Activated CD4-positive, alpha-beta T cell treated with anti-CD3 and anti-CD28 coated beads, Interleukin-2, amount 10 ng/mL, durations not matched to agents 7 days and 5 days (primary cell): ENCODE results near the gene AK8. TPM values are rescaled to one million over a fixed set of nuclear protein-coding genes. Genes with fewer than 3 reads are reported as not detected.

ENCODE experiments used
- CTCF ChIA-PET: fragments of 350-600 bp; sonication (Branson Sonifier 250); formaldehyde crosslinking; loops from one replicate; lab custom pipeline; 2021; ENCODE audit warnings: antibody characterized with exemption; lab: Charles Lee
- POLR2A ChIA-PET: fragments of 350-600 bp; sonication (Branson Sonifier 250); formaldehyde crosslinking; loops from one replicate; lab custom pipeline; 2021; ENCODE audit warnings: antibody characterized with exemption; lab: Charles Lee
- DNase-seq: peaks from one replicate; pipeline ENCODE4 v3.0.0-alpha.2; 2020
- H3K27ac Mint-ChIP-seq: one replicate; pipeline ENCODE4 v1.8.0; 2021; ENCODE audit warnings: mild to moderate bottlenecking, moderate library complexity, mixed read lengths
- H3K27me3 Mint-ChIP-seq: one replicate; pipeline ENCODE4 v1.8.0; 2021; ENCODE audit warnings: mixed read lengths
- H3K36me3 Mint-ChIP-seq: one replicate; pipeline ENCODE4 v1.8.0; 2021; ENCODE audit warnings: low read depth, mixed read lengths
- H3K4me1 Mint-ChIP-seq: one replicate; pipeline ENCODE4 v1.8.0; 2021; ENCODE audit warnings: mixed read lengths
- H3K4me3 Mint-ChIP-seq: one replicate; pipeline ENCODE4 v1.8.0; 2021; ENCODE audit warnings: mild to moderate bottlenecking, moderate library complexity, mixed read lengths
- H3K9me3 Mint-ChIP-seq: one replicate; pipeline ENCODE4 v1.8.0; 2021; ENCODE audit warnings: mixed read lengths
- total RNA-seq, 2 experiments: library from RNA; stranded (reverse); gene quantifications; one replicate each; pipeline ENCODE4 v1.2.3, GENCODE V29; 2021

Gene AK8
- total RNA-seq, 2 experiments from 2014 or later: not detected

DNA sequence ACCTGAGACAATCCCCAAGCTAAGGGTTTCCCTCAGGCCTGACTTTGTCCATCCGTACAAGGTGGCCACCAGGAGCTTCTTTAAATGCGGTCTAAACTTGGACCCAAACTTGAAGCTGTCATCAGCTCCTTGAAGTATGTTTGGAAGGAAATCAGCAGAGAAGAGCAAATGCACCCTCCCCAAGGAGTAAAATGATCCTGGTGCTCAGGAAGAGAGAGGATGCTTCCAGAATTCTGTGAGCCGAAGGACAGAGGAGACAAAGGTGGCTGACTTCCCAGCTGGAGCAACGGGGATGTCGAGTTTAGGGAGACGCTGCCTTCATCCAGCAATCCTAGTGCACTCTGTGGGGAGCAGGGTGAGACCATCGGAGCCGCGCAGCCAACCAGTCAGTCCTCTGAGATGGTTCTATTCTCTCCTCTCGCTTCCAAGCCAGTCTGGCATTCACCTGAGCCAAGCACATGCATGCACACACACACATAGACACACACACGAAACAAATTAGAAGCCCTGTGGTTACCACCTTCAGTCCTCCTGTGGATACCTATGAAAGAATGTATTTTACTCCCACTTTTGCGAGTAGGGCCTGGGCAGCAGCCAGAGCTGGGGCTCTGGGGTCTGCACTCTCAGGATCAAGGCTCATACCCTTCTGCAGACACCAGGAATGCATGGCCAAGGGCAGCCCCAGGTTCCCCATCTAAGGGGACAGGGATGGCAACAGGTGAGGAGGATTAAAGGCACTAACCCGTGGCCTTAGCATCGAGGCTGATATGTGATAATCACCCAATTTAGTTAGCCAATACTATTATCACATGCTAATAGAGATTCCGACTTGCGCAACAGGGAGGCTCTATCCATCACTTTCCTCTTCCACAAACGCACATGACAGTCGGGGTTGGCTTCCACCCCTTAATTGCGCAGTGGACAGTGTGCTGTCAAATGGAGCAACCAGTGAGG is 132.1 kb downstream of the AK8 start:
- CTCF ChIA-PET: interaction anchor here (1.2 kb wide), 1 partner anchor 12 kb away, joined by 3 read pairs; no protein-coding TSS in a partner anchor
- Mint-ChIP-seq H3K27me3 (peaks cover 40% of the 10 kb centered on the region), H3K4me1 (no peaks in the 10 kb centered on the region), H3K27ac (no peak overlapping the region), H3K4me3 (no peak overlapping the region), H3K9me3 (no peaks in the 10 kb centered on the region), H3K36me3 (no peaks in the 10 kb centered on the region)
- POLR2A ChIA-PET: no interaction called here
- DNase-seq: no peak

- POLR2A ChIA-PET: no interaction called here
Measured at GRCh38 chr9:132744881-132745755, 133.0 kb downstream of the AK8 start.

GRCh38 chr9:132743931-132744479 is 134.1 kb downstream of the AK8 start:
- Mint-ChIP-seq H3K27ac (no peak overlapping the region), H3K4me1 (no peaks in the 10 kb centered on the region), H3K36me3 (no peaks in the 10 kb centered on the region), H3K4me3 (no peak overlapping the region), H3K27me3 (peaks cover 40% of the 10 kb centered on the region), H3K9me3 (no peaks in the 10 kb centered on the region)
- ChIA-PET POLR2A (no interaction called here), CTCF (no interaction called here)
- no peak for DNase-seq

More at GRCh38 chr9:132744881-132745755, 133.0 kb downstream of the AK8 start:
- Mint-ChIP-seq H3K36me3 (no peaks in the 10 kb centered on the region), H3K4me3 (no peak overlapping the region), H3K27ac (no peak overlapping the region), H3K9me3 (no peaks in the 10 kb centered on the region), H3K27me3 (peaks cover 40% of the 10 kb centered on the region), H3K4me1 (no peaks in the 10 kb centered on the region)
- CTCF ChIA-PET: interaction anchor here (1.2 kb wide), 1 partner anchor 13 kb away, joined by 3 read pairs; no protein-coding TSS in a partner anchor
- DNase-seq: no peak

DNA sequence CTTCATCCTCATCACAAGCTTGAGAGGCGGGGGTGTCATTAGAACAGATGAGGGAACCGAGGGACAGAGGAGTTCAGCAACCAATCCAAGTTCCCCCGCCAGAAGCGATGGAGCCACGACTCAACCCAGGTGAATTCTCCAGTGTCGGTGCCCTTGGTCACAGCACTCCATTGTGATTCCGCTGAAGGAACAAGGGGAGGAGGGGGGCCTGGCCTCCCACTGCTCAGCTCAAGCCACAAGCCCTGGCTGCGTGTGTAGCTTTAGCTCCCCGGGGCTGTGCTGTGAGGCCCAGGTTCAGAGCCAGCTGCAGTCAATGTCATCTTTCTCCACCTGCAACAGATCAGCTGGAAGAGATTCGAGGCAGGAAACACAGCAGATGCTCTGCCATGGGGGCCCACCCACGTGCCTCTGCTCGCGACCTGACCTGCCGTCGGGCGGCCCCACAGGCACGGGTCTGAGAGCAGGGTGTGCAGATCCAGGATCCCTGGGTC is 135.2 kb downstream of the AK8 start:
- H3K27ac Mint-ChIP-seq: no peak overlapping the region
- CTCF ChIA-PET: no interaction called here
- DNase-seq: no peak
- no peaks in the 10 kb centered on the region for H3K4me1 Mint-ChIP-seq
- no peaks in the 10 kb centered on the region for H3K9me3 Mint-ChIP-seq
- no peaks in the 10 kb centered on the region for H3K36me3 Mint-ChIP-seq
- POLR2A ChIA-PET: interaction anchor here (0.6 kb wide), 1 partner anchor 1264 kb away, joined by 4 read pairs; no protein-coding TSS in a partner anchor
- H3K4me3 Mint-ChIP-seq: no peak overlapping the region
- H3K27me3 Mint-ChIP-seq: peaks cover 40% of the 10 kb centered on the region

DNA sequence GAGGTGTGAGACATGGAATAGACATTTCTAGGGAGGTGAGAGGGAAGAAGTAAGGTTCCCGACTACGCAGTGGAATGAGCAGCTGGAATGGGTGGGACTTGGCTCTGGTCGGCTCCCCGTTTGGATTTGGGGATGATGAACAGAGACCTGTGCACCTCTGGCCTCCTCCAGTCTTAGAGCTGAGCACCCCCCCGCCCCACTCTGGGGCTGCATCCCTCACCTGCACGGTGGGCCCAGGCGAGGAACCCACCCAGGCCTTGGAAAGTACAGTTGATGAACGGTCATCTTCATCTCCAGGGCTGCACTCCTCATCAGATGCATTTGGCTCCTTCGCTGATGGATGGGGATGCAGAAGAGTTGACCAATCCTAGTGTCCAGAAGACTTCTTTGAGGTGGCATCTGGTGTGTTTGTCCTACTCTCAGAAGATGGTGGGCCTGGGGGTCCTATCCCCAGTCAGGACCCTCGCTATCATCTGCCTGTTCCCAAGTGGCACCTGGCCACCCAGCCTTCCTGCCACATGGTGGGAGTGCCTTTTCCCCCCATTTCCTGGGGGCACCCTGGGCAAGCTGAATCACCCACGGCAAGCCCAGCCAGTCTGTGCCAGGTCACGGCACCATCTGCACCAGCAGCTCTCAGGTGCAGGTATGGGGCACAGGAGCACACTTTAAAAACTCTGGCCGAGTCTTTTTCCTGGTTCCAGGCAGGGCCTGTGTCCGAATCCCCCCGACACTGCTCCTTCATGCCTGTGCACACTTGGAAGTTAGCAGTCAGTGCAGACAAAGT is 137.4 kb downstream of the AK8 start:
- Mint-ChIP-seq H3K36me3 (no peaks in the 10 kb centered on the region), H3K27me3 (peaks cover 40% of the 10 kb centered on the region), H3K27ac (no peak overlapping the region), H3K4me1 (no peaks in the 10 kb centered on the region), H3K9me3 (no peaks in the 10 kb centered on the region), H3K4me3 (no peak overlapping the region)
- DNase-seq: no peak
- ChIA-PET POLR2A (no interaction called here), CTCF (interaction anchor here (1.2 kb wide), 1 partner anchor 26 kb away, joined by 3 read pairs; no protein-coding TSS in a partner anchor)

DNA sequence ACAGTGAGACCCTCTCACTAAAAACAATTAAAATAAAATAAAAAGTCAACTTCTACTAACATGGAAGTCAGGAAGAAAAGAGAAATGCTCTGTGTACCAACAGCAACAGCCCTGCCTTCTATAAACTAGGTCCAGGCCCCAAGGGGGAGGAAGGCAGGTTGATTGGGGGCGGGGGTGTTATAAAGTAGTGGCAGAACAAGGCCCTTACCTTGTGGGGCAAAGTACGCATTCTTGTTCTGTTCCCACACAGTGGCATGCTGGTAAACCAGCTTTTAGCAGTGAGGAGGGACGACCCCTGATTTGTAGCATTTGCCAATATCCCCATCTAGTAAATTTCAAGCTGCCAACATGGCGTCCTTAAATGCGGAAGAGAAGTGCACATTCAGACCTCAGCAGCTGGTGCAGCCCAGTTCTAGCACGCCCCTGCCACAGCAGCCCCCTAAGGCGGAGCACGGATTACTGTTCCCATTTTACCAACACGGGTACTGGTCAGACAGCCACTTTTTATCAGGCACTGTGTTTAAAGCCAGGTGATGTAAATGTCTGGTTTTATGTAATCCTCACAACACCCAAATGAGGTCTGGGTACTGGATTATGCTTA is 138.3 kb downstream of the AK8 start:
- DNase-seq: no peak
- Mint-ChIP-seq H3K4me3 (no peak overlapping the region), H3K36me3 (no peaks in the 10 kb centered on the region), H3K27ac (no peak overlapping the region), H3K4me1 (no peaks in the 10 kb centered on the region), H3K27me3 (peaks cover 31% of the 10 kb centered on the region), H3K9me3 (no peaks in the 10 kb centered on the region)
- ChIA-PET CTCF (interaction anchor here (0.7 kb wide), 1 partner anchor 571 kb away, joined by 4 read pairs; no protein-coding TSS in a partner anchor), POLR2A (no interaction called here)

DNA sequence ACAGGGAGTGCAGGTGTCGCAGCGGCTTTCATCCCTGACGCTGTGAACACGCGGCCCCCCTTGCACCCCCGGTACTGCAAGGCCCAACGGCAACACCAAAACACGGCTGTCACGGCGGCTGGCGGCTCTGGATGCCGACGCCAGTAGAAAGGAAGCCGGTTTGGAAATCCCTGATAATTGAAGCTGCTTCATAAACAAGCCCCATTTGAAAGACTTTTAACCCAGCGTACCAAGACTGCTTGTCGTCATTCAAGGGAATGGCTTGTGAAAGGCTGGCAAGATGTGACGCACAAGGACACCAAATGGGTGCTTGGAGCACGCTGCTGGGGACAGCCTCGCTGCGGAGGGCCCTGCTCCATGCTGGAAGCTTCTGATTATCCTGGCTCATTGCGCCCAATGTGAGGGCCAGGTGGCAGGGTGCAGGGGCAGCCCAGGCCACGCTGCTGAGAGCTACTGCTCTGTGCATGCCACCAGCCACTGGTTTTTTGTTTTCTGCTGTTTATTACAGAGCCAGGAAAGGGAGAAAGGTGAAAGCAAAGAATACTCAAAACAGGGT is 144.7 kb downstream of the AK8 start:
- ChIA-PET POLR2A (no interaction called here), CTCF (no interaction called here)
- DNase-seq: no peak
- H3K4me1 Mint-ChIP-seq: no peaks in the 10 kb centered on the region
- H3K4me3 Mint-ChIP-seq: no peak overlapping the region
- H3K36me3 Mint-ChIP-seq: no peaks in the 10 kb centered on the region
- no peak overlapping the region for H3K27ac Mint-ChIP-seq
- no peaks in the 10 kb centered on the region for H3K9me3 Mint-ChIP-seq
- H3K27me3 Mint-ChIP-seq: peaks cover 10% of the 10 kb centered on the region

DNA sequence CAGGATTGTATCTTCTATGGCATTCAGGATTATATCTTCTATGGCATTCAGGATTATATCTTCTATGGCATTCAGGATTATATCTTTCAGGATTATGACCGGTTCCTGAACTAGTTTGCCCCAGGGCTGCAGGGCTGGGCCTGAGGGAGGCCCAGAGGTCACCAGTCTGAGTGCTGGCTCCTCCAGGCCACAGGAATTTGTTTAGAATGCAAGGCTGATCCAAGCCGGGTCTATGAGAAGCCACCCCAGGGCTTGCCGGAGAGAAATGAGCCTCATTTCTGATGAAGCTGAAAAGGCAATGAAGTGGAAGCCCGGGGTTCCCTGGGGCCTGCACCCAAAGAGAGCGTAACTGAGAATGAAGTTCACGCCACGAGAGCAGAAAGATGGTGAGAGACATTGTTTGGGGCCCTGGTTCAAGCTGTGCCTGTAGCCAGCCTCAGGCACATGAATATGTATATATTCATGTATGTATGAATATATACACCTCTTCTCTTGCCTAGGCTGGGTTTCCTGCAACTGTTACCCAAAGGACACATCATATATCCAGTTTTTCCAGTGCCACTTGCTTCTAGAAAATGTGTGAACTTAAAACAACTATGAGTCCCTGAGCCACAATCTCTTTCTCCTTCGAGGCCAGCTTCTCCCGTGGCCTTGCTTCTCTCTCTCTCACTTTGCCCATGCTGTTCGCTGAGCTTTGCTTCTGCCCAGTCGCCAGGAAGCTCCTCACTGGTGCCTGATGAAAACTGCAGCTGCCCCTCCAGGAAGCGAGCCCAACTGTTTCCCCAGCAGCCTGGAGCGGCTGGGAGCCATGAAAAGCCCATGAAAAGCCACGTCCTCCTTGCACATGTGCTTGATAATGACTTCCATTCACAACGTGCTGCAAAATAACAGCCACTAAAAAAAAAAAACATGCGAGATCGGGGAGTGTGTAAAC is 145.5 kb downstream of the AK8 start:
- H3K36me3 Mint-ChIP-seq: no peaks in the 10 kb centered on the region
- CTCF ChIA-PET: no interaction called here
- H3K27ac Mint-ChIP-seq: no peak overlapping the region
- H3K4me1 Mint-ChIP-seq: no peaks in the 10 kb centered on the region
- peaks cover 8% of the 10 kb centered on the region for H3K27me3 Mint-ChIP-seq
- DNase-seq: no peak
- no peaks in the 10 kb centered on the region for H3K9me3 Mint-ChIP-seq
- POLR2A ChIA-PET: no interaction called here
- no peak overlapping the region for H3K4me3 Mint-ChIP-seq

DNA sequence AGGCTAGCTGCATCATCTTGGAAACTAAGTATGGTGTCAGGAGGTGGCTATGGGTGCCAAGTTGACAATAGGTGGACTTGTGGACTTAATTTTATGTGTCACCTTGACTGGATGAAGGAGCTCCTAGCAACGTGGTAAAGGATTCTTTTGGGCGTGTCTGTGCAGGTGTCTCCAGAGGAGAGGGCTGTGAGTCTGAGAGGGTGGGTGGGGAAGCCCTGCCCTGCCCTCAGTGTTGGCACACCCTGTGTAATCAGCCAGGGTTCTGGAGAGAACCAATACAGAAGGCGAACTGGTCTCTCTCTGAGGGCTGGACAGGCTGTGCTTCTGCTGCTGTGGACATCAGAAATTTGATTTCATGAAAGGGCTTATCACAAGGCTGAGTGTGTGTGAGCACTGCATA is 146.9 kb downstream of the AK8 start:
- H3K27me3 Mint-ChIP-seq: no peaks in the 10 kb centered on the region
- ChIA-PET POLR2A (no interaction called here), CTCF (no interaction called here)
- H3K4me3 Mint-ChIP-seq: no peak overlapping the region
- no peak for DNase-seq
- H3K36me3 Mint-ChIP-seq: no peaks in the 10 kb centered on the region
- no peak overlapping the region for H3K27ac Mint-ChIP-seq
- no peaks in the 10 kb centered on the region for H3K4me1 Mint-ChIP-seq
- H3K9me3 Mint-ChIP-seq: no peaks in the 10 kb centered on the region

DNA sequence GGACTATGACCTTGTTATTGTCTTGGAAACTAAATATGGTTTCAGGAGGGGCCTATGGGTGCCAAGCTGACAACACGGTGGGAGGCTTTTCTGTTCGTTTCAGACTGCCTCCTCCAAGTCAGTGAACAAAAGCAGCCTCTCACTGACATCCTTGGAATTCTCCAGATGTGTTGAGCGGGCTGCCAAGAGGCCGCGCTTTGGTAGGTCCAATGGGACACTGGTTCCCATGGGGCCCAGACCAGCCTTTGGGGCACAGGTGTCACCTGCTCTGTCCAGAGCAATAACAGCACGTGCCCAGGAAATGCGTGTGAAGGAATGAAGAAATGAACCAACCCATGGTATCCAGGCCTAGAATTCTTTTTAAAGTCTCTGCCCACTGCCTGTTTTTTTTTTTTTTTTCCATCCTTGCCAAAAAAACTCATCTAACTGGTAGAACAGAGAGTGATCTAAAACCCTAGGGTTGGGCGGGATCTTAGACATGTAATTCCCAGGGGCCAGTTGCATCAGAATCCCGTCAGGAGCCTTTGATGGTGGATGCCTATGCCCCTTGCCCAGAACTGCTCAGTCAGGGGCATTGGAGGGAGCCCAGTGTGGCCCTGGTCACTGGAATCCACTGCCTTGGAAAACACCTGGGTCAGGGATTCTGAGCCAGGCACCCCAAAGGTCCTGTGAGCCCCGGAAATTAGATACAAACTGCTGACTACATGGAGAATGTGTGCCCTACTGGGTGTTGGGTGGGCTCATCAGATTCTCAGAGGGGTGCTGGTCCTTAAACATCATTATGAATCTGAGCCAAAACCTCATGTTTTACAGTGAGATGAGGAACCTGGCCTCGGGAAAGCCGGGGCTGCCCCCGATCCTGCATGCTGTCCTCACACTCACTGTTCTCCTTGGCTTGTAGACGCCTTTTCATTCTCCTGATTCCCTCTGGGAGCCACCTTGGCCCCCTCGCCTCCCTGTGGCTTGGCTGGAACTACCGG is 147.7 kb downstream of the AK8 start:
- CTCF ChIA-PET: no interaction called here
- no peak overlapping the region for H3K27ac Mint-ChIP-seq

More for the DNA sequence above, 147.7 kb downstream of the AK8 start:
- H3K4me3 Mint-ChIP-seq: no peak overlapping the region
- no peaks in the 10 kb centered on the region for H3K36me3 Mint-ChIP-seq
- POLR2A ChIA-PET: no interaction called here
- H3K9me3 Mint-ChIP-seq: no peaks in the 10 kb centered on the region
- no peaks in the 10 kb centered on the region for H3K4me1 Mint-ChIP-seq
- DNase-seq: no peak
- H3K27me3 Mint-ChIP-seq: no peaks in the 10 kb centered on the region
